ENCODE data around the gene PNPLA6.
"Not testable (repeated sequence)": the region's sequence is repeated elsewhere in the genome, so short reads cannot be mapped to it uniquely, and the experiment has no call there.

The PNPLA6 gene

GRCh38 chr19:7533281-7533885 lies 2.1 kb upstream of the PNPLA6 start:
- no peak for DNase-seq (ENCODE audit: low read depth in 2 of 2)

GRCh38 chr19:7533925-7534480 lies 1.5 kb upstream of the PNPLA6 start:
- peak; percentile 65 to 72 for DNase-seq (ENCODE audit: low read depth in 2 of 2)

GRCh38 chr19:7534531-7535046 lies 928 bp upstream of the PNPLA6 start:
- peak; percentile 59 to 65 for DNase-seq (ENCODE audit: low read depth in 2 of 2)

GRCh38 chr19:7535998-7536695 lies 630 bp downstream of the PNPLA6 start:
- no peak for DNase-seq (ENCODE audit: low read depth in 2 of 2)

GRCh38 chr19:7538990-7539389 lies 3.5 kb downstream of the PNPLA6 start:
- DNase-seq (ENCODE audit: low read depth in 2 of 2): not testable (repeated sequence)

- no peak for DNase-seq (ENCODE audit: low read depth in 2 of 2)
Measured at GRCh38 chr19:7539827-7540425, 4.4 kb downstream of the PNPLA6 start.

- no peak for DNase-seq (ENCODE audit: low read depth in 2 of 2)
Measured at GRCh38 chr19:7540761-7541474, 5.4 kb downstream of the PNPLA6 start.

- no peak for DNase-seq (ENCODE audit: low read depth in 2 of 2)
Measured at GRCh38 chr19:7541475-7541824, 5.9 kb downstream of the PNPLA6 start.

GRCh38 chr19:7541828-7542443 lies 6.4 kb downstream of the PNPLA6 start:
- DNase-seq (ENCODE audit: low read depth in 2 of 2): no peak

GRCh38 chr19:7542556-7543348 lies 7.2 kb downstream of the PNPLA6 start:
- no peak for DNase-seq (ENCODE audit: low read depth in 2 of 2)

- no peak for DNase-seq (ENCODE audit: low read depth in 2 of 2)
Measured at GRCh38 chr19:7544626-7545025, 9.1 kb downstream of the PNPLA6 start.

- DNase-seq (ENCODE audit: low read depth in 2 of 2): no peak
Measured at GRCh38 chr19:7545300-7545699, 9.8 kb downstream of the PNPLA6 start.

- DNase-seq (ENCODE audit: low read depth in 2 of 2): no peak
Measured at GRCh38 chr19:7545904-7546303, 10.4 kb downstream of the PNPLA6 start.

GRCh38 chr19:7547159-7547558 lies 11.6 kb downstream of the PNPLA6 start:
- DNase-seq (ENCODE audit: low read depth in 2 of 2): no peak

GRCh38 chr19:7549429-7550148 lies 14.1 kb downstream of the PNPLA6 start:
- DNase-seq (ENCODE audit: low read depth in 2 of 2): no peak

- DNase-seq (ENCODE audit: low read depth in 2 of 2): no peak
Measured at GRCh38 chr19:7550169-7550770, 14.8 kb downstream of the PNPLA6 start.

- DNase-seq (ENCODE audit: low read depth in 2 of 2): no peak
Measured at GRCh38 chr19:7550987-7551761, 15.7 kb downstream of the PNPLA6 start.

- DNase-seq (ENCODE audit: low read depth in 2 of 2): no peak
Measured at GRCh38 chr19:7552781-7553180, 17.3 kb downstream of the PNPLA6 start.

- DNase-seq (ENCODE audit: low read depth in 2 of 2): no peak
Measured at GRCh38 chr19:7554565-7554964, 19.0 kb downstream of the PNPLA6 start.

All from fibroblast of skin of left quadriceps (primary cell).